HG03025 (cell line): Measurements from ENCODE around the gene OSGEP.
A peak's percentile ranks its signal among the peaks of the same experiment; 100 is the strongest.
"Not testable (repeated sequence)": the region's sequence is repeated elsewhere in the genome, so short reads cannot be mapped to it uniquely, and the experiment has no call there.

Experiments used
- ATAC-seq: cut with Tn5 transposase; IDR thresholded peaks from one replicate; pipeline ENCODE4 v1.9.1; 2021; ENCODE audit warnings: mild to moderate bottlenecking, moderate library complexity; ENCODE audit not compliant: unreplicated experiment, low FRiP score

Gene OSGEP

GRCh38 chr14:20470603-20470901, 15.9 kb upstream of the OSGEP start:
- ATAC-seq, result no peak

DNA sequence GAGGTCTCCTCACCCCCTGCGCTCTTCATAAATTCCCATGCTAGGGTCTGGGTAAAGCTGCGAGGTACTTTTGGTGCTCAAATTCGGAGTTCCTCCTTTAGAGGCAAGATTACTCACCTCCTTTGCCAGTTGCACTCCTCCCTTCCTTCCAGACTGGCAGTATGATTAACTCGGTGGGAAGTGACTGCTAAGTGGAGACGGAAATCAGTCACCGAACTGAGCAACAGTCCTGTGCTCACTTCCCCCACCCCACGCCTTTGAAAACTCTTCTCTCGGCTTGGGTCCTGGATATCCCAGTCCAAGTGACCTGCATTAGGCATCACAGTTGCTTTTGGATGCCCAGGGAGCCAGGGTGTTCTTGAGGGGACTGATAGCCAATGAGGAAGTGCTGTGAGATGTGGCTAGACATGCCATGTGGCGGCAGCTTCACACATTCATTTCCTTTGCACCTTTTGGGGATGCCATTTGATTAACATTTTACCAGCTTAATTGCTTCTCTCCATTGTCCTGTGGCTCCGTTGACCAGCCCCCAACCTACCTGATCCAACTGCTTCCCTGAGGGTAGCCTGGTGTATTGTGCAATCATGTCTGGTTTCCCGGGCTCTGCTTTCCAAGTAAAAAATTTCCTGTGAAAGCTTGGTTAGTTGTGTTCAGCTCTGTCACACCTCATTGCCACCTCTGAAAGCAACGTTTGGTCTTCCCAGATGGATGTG, 15.4 kb upstream of the OSGEP start:
- ATAC-seq, result peak; percentile 16

- ATAC-seq, result peak; percentile 94
Observed at GRCh38 chr14:20469242-20469889, 14.8 kb upstream of the OSGEP start, which contains the start of gene PNP. Gene PNP (plus strand): TSS chr14:20469406. CDS start chr14:20469525, 119 bp downstream.

- no peak for ATAC-seq
Observed at GRCh38 chr14:20468764-20469241, 14.2 kb upstream of the OSGEP start.

DNA sequence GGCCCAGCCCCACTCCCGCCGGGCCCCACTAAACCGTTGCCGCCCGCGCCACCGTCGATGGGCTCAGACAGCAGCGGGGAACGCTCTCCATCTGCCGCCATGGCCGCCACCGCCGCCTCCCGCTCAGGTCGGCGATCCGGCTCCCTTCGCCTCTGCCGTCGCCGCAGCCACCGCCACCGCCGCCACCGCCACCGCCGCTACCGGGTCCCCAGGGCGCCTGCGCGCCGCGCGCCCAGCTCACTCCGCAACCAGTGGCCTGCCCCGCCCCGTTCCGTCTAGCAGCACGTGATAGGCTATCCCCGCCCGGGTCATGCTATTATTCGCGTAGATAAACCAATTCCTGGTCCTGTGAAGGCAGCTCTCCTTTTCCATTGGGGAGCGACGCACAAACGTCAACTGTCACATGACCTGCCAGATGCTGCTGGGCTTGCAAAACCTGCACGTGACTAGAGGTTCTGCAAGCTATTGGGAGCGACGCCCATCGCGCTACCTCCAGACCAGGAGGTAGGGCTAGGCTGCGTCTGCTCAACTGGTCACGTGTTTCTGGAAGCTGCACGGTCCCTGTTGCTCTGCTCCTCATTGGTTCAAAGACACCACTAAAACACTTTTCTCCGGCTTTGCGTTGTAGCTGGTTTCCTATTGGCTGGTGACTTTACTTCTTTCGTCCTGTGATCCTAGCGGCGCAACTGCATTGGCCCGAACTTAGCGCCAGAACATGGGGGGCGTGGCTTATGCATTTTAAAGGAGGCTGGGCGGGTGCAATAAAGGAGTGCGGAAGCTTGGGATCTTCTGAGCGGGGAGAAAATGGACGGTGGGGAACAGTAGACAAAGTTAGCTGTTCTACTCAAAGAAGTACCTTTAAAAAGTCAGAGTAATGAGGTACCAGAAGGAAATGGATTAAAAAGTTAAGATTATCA, 6.9 kb upstream of the OSGEP start, which contains the start of gene PIP4P1:
Gene PIP4P1, minus strand, starts transcription at position 210 of the 917 bp plus-strand sequence. Its CDS starts 109 bp downstream, at position 101.
- peak; percentile 93 for ATAC-seq

GRCh38 chr14:20460458-20461224, 6.0 kb upstream of the OSGEP start:
- peak; percentile 11 for ATAC-seq

DNA sequence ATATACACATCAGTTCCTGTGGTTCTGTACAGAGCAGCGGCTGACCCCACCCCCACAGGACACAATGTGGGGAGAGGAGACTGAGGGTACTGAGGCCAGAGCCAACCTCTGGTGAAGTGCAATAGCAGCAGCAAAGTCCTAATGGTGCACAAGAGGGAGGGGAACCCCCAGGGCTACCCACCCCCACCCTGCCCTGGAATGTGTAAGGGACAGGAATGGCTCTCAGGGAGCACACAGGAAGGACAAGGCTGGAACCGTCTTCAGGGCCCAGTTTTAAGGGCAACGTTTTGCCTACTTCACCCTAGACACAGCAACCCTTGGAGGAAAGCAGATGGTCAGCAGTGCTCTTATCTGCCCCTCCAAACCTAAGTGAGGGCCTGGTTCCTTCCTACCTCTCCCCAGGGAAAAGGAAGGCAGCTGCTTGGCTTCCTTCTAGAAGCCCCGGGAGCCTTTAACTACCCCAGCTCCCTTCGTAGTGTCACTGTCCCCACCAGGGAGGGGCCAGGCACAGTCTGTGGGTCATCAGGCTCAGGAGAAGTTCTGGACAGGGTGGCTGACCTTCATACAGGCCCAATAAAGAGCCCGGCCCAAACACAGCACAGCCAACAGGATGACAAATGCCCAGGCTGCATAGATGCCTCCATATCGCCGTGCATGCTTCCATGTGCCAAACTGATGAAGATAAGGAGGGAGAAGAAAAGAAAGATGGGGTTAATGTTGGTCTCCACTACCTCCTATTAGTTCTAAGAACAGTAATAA, 3.6 kb upstream of the OSGEP start:
- no peak for ATAC-seq

GRCh38 chr14:20456971-20457370, 2.4 kb upstream of the OSGEP start:
- no peak for ATAC-seq

GRCh38 chr14:20455355-20456300, 1.0 kb upstream of the OSGEP start:
- ATAC-seq, result peak; percentile 55

DNA sequence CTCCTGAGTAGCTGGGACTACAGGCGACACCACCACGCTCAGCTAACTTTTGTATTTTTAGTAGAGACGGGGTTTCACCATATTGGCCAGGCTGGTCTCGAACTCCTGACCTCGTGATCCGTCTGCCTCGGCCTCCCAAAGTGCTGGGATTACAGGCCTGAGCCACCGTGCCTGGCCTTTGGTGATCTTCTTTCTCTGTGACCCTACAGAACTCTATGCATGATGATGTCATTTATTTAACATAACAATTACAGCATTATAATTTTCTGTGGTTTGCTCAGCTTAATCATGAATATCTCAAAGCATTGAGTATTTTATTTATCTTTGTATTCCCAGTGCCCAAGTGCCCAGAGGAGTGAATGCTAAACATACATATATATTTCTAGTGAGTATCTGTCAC, 1.8 kb downstream of the OSGEP start:
- ATAC-seq, result not testable (repeated sequence)

DNA sequence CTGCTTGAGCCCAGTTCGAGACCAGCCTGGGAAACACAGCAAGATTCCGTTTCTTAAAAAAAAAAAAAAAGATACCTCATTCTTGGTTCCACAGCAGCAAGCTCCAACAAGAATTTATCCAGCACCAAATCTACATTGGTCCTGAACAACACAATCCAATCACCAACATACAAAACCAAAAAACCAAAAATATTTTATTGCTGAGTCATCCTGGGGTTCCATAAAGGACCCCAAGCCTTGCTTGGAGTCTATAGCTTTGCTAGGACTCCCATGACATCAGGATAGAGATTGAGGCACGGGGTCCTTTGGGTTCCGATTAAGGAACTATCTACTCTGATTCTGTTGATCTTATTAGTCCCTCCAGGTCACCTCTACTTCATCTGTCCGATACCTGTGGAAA, 7.7 kb downstream of the OSGEP start:
- ATAC-seq, result no peak

DNA sequence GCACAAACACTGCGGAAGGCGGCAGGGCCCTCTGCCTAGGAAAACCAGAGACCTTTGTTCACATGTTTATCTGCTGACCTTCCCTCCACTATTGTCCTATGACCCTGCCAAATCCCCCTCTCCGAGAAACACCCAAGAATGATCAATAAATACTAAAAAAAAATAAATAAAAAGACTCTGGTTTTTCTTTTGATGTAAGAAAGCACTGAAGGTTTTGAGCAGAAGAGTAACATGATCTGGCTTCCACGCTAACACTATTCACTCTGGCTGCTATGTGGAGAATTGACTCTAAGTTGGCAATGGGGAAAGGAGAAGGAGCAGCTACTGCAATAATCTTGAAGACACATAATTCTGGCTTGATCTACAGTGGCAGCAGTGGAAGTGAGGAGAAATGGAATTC, 11.0 kb downstream of the OSGEP start:
- not testable (repeated sequence) for ATAC-seq

DNA sequence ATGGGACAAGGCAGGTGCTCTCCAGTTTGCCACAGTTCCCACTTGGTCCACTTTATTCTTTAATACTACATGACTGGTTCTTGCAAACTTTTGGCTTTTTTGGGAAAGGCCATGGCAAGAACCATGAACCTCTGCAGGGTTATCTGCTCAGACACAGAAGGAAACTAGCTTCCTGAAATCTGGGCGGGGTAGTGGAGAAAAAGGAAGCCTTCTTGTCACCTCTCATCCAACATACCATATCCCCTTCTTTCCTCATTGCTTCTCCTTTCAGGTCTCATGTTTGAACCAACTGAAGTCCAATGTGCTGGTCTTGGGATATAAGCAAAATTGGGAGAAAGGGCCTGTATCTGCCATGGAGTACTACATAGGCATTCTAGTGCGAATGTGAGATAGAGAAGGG, 13.2 kb downstream of the OSGEP start:
- ATAC-seq, result no peak

DNA sequence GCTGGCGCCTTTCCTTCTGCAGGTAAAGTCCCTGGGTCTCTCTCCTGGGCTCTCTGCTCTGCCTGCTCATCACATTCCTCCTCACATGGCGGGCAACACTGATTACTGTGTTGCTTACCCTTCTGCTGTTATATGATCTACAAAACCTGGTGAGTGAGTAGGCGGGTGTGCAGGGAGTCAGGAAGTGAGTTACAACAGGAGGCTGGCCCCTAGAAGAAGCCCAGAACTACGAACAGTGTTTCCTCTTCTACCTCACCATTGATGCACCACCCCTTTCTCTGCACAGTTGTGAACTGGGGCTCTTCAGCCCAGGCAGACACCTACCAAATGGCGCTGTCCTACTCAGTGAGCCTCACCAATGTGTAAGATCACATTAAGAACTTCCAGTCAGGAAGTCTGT, 13.7 kb downstream of the OSGEP start:
- ATAC-seq, result no peak

- no peak for ATAC-seq
Observed at GRCh38 chr14:20440465-20440864, 14.1 kb downstream of the OSGEP start.

- no peak for ATAC-seq
Observed at GRCh38 chr14:20438664-20439063, 15.9 kb downstream of the OSGEP start.

- no peak for ATAC-seq
Observed at GRCh38 chr14:20436363-20436755, 18.3 kb downstream of the OSGEP start.

- ATAC-seq, result no peak
Observed at GRCh38 chr14:20435582-20436362, 18.8 kb downstream of the OSGEP start, which contains the start of gene KLHL33. Gene KLHL33 (minus strand): TSS chr14:20436166. CDS start chr14:20435811, 355 bp downstream.
